Measurements from ENCODE around the gene MTCL3.

Gene MTCL3

GRCh38 chr6:127451388-127451787 lies 67.7 kb downstream of the MTCL3 start:
- Histone ChIP-seq H3K9me3 (ENCODE audit: control insufficient read depth, insufficient read depth, low read depth, low read length) (no peaks in the 10 kb centered on the region), H3K4me3 (ENCODE audit: low read depth in 2 of 2, low read length in 2 of 2) (no peak overlapping the region), H3K27me3 (ENCODE audit: control insufficient read depth, insufficient read depth, low read length) (no peaks in the 10 kb centered on the region), H3K27ac (ENCODE audit: low read length) (no peak overlapping the region), H3K36me3 (ENCODE audit: control insufficient read depth, insufficient read depth, low read length) (no peaks in the 10 kb centered on the region), H3K4me1 (ENCODE audit: control insufficient read depth, insufficient read depth, low read length) (no peaks in the 10 kb centered on the region)
- no peak for ATAC-seq
- no TSS peak for BruUV-seq (replicated peaks)
- DNase-seq (ENCODE audit: low read depth, low spot score) = no peak
- intact Hi-C loops (cut with micrococcal nuclease; ENCODE audit: unreplicated experiment) (no loop called here), in situ Hi-C loops (cut with HindIII; ENCODE audit: low pct_unique_long_range_greater_than_20kb, low sequenced_read_pairs) (no loop called here)
- no peak for TF ChIP-seq REST (IDR thresholded peaks at IDR 0.05; ENCODE audit: insufficient read depth in 1 of 2, low read depth in 2 of 2, low read length in 1 of 2)
- TF ChIP-seq, protein P1, sequence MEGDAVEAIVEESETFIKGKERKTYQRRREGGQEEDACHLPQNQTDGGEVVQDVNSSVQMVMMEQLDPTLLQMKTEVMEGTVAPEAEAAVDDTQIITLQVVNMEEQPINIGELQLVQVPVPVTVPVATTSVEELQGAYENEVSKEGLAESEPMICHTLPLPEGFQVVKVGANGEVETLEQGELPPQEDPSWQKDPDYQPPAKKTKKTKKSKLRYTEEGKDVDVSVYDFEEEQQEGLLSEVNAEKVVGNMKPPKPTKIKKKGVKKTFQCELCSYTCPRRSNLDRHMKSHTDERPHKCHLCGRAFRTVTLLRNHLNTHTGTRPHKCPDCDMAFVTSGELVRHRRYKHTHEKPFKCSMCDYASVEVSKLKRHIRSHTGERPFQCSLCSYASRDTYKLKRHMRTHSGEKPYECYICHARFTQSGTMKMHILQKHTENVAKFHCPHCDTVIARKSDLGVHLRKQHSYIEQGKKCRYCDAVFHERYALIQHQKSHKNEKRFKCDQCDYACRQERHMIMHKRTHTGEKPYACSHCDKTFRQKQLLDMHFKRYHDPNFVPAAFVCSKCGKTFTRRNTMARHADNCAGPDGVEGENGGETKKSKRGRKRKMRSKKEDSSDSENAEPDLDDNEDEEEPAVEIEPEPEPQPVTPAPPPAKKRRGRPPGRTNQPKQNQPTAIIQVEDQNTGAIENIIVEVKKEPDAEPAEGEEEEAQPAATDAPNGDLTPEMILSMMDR (IDR thresholded peaks at IDR 0.05) = no peak
- TF ChIP-seq POLR2AphosphoS5 (IDR thresholded peaks at IDR 0.05; ENCODE audit: low read depth, low read length) = no peak
- no peak for TF ChIP-seq TCF7L2 (IDR thresholded peaks at IDR 0.05; ENCODE audit: low read depth, low read length)
- no peak for TF ChIP-seq SIN3A (IDR thresholded peaks at IDR 0.05; ENCODE audit: borderline replicate concordance, insufficient read depth, low read depth, low read length)
- POLR2A ChIA-PET = no interaction called here
- CTCF ChIA-PET = no interaction called here

DNA sequence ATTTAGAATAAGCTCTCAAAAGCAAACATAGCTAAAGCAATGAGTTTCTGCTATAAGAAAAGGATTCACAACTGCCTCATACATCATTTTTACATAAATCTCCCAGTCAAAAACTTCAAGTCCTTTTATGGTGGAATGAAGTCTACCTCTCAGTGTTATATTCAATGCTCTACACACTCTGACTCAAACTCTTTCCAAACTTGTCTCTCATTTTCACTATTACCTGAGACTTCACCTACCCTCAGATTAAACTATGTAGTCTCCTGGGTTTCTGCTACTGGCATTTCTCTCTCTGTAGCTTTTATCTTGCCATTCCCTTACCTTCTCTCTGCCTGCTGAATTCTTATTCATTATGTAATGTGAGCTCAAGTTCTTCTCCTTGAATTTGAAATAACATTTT lies 71.4 kb downstream of the MTCL3 start:
- Histone ChIP-seq H3K4me3 (ENCODE audit: low read depth in 2 of 2, low read length in 2 of 2) (no peak overlapping the region), H3K9me3 (ENCODE audit: control insufficient read depth, insufficient read depth, low read depth, low read length) (no peaks in the 10 kb centered on the region), H3K4me1 (ENCODE audit: control insufficient read depth, insufficient read depth, low read length) (no peaks in the 10 kb centered on the region), H3K36me3 (ENCODE audit: control insufficient read depth, insufficient read depth, low read length) (no peaks in the 10 kb centered on the region), H3K27me3 (ENCODE audit: control insufficient read depth, insufficient read depth, low read length) (no peaks in the 10 kb centered on the region), H3K27ac (ENCODE audit: low read length) (no peak overlapping the region)
- CTCF ChIA-PET = no interaction called here
- ATAC-seq = no peak
- BruUV-seq (replicated peaks) = no TSS peak
- intact Hi-C loops (cut with micrococcal nuclease; ENCODE audit: unreplicated experiment) = no loop called here
- DNase-seq (ENCODE audit: low read depth, low spot score) = no peak
- POLR2A ChIA-PET = no interaction called here
- TF ChIP-seq SIN3A (IDR thresholded peaks at IDR 0.05; ENCODE audit: borderline replicate concordance, insufficient read depth, low read depth, low read length) = no peak
- TF ChIP-seq TCF7L2 (IDR thresholded peaks at IDR 0.05; ENCODE audit: low read depth, low read length) = no peak
- TF ChIP-seq POLR2AphosphoS5 (IDR thresholded peaks at IDR 0.05; ENCODE audit: low read depth, low read length) = no peak
- TF ChIP-seq, protein P1 (IDR thresholded peaks at IDR 0.05) = no peak
- no peak for TF ChIP-seq REST (IDR thresholded peaks at IDR 0.05; ENCODE audit: insufficient read depth in 1 of 2, low read depth in 2 of 2, low read length in 1 of 2)
- in situ Hi-C loops (cut with HindIII; ENCODE audit: low pct_unique_long_range_greater_than_20kb, low sequenced_read_pairs) = no loop called here
